HepG2 (cell line): ENCODE results near the gene RPP25L. TPM values are rescaled to one million over a fixed set of nuclear protein-coding genes. Genes with fewer than 3 reads are reported as not detected.

Experiments used
- KMT2B ChIP-seq: IDR thresholded peaks from 2 replicates; pipeline ENCODE4 v1.6.1; 2016; ENCODE audit warnings: missing genetic modification reagents, missing compliant biosample characterization
- RFXAP ChIP-seq: sonication (generic); formaldehyde crosslinking; IDR thresholded peaks from 2 replicates; pipeline ENCODE4 v1.4.0; 2020; ENCODE audit warnings: missing genetic modification reagents, borderline replicate concordance
- polyA plus RNA-seq, 8 experiments: library from polyadenylated mRNA; depleted of rRNA in 3 of 8; stranded (reverse) in 7 of 8; unstranded in 1 of 8; fragments of >200 nt; fragmentation: Illumina TruSeq in 4 of 8; extraction: Trizol in 4 of 8; gene quantifications; 2 replicates each; pipeline versions ENCODE4 v1.2.1 to v1.2.3, GENCODE V29; 2011 to 2016; ENCODE audit warnings: low read depth in 4 of 8, missing spikeins in 1 of 8, mixed read lengths in 1 of 8; ENCODE audit not compliant: insufficient read depth in 1 of 8
- total RNA-seq, 5 experiments: library from RNA; depleted of rRNA; stranded (reverse); fragments of >200 nt; fragmentation: Illumina TruSeq; extraction: Trizol; gene quantifications; 2 replicates each; pipeline ENCODE4 v1.2.3, GENCODE V29; 2016; ENCODE audit warnings: low read depth in 1 of 5
- TF ChIP-seq, protein P1 (sequence below): sonication (generic); formaldehyde crosslinking; IDR thresholded peaks from 2 replicates; pipeline ENCODE4 v1.4.0; 2020; ENCODE audit warnings: missing genetic modification reagents
- TF ChIP-seq, protein P2 (sequence below): sonication (generic); formaldehyde crosslinking; IDR thresholded peaks from 2 replicates; pipeline ENCODE4 v1.5.1; 2020; ENCODE audit warnings: mild to moderate bottlenecking, missing genetic modification reagents, moderate library complexity

The RPP25L gene
- total and polyA plus RNA-seq, 2 of the 13 experiments (the other 11 are each of a cell fraction or from before 2014, with no cell fraction given) = 24.5 to 27.3 TPM

GRCh38 chr9:34654323-34655051 lies 42.6 kb upstream of the RPP25L start (continued):
- TF ChIP-seq KMT2B (no peak), RFXAP (CRISPR knock-in tag) (no peak)
- TF ChIP-seq, protein P1, sequence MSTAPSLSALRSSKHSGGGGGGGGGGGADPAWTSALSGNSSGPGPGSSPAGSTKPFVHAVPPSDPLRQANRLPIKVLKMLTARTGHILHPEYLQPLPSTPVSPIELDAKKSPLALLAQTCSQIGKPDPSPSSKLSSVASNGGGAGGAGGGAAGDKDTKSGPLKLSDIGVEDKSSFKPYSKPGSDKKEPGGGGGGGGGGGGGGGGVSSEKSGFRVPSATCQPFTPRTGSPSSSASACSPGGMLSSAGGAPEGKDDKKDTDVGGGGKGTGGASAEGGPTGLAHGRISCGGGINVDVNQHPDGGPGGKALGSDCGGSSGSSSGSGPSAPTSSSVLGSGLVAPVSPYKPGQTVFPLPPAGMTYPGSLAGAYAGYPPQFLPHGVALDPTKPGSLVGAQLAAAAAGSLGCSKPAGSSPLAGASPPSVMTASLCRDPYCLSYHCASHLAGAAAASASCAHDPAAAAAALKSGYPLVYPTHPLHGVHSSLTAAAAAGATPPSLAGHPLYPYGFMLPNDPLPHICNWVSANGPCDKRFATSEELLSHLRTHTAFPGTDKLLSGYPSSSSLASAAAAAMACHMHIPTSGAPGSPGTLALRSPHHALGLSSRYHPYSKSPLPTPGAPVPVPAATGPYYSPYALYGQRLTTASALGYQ (CRISPR knock-in tag) = no peak
- TF ChIP-seq, protein P2, sequence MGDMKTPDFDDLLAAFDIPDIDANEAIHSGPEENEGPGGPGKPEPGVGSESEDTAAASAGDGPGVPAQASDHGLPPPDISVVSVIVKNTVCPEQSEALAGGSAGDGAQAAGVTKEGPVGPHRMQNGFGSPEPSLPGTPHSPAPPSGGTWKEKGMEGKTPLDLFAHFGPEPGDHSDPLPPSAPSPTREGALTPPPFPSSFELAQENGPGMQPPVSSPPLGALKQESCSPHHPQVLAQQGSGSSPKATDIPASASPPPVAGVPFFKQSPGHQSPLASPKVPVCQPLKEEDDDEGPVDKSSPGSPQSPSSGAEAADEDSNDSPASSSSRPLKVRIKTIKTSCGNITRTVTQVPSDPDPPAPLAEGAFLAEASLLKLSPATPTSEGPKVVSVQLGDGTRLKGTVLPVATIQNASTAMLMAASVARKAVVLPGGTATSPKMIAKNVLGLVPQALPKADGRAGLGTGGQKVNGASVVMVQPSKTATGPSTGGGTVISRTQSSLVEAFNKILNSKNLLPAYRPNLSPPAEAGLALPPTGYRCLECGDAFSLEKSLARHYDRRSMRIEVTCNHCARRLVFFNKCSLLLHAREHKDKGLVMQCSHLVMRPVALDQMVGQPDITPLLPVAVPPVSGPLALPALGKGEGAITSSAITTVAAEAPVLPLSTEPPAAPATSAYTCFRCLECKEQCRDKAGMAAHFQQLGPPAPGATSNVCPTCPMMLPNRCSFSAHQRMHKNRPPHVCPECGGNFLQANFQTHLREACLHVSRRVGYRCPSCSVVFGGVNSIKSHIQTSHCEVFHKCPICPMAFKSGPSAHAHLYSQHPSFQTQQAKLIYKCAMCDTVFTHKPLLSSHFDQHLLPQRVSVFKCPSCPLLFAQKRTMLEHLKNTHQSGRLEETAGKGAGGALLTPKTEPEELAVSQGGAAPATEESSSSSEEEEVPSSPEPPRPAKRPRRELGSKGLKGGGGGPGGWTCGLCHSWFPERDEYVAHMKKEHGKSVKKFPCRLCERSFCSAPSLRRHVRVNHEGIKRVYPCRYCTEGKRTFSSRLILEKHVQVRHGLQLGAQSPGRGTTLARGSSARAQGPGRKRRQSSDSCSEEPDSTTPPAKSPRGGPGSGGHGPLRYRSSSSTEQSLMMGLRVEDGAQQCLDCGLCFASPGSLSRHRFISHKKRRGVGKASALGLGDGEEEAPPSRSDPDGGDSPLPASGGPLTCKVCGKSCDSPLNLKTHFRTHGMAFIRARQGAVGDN (CRISPR knock-in tag) = no peak
- TF ChIP-seq, all 625 proteins: peak for 0
